Endodermal cell (in vitro differentiated cells): ENCODE data around the gene ZNF814. TPM values are rescaled to one million over a fixed set of nuclear protein-coding genes. Genes with fewer than 3 reads are reported as not detected.
"Not testable (repeated sequence)": the region's sequence is repeated elsewhere in the genome, so short reads cannot be mapped to it uniquely, and the experiment has no call there.

ENCODE experiments used
- DNase-seq: peaks from one replicate; pipeline ENCODE4 v3.0.0-alpha.2; 2017
- H3K27ac ChIP-seq: 2 replicates; pipeline ENCODE4 v1.5.1; 2013; ENCODE audit warnings: mild to moderate bottlenecking, low read depth, low read length, moderate library complexity
- H3K27me3 ChIP-seq: 2 replicates; pipeline ENCODE4 v1.6.1; 2013; ENCODE audit warnings: mild to moderate bottlenecking, low read length, moderate library complexity; ENCODE audit not compliant: insufficient read depth, control insufficient read depth, poor library complexity, severe bottlenecking
- H3K36me3 ChIP-seq: 2 replicates; pipeline ENCODE4 v1.7.0; 2013; ENCODE audit warnings: mild to moderate bottlenecking, low read length, moderate library complexity; ENCODE audit not compliant: control insufficient read depth, insufficient read depth
- H3K4me1 ChIP-seq: one replicate; pipeline ENCODE4 v1.7.0; 2013; ENCODE audit warnings: low read length; ENCODE audit not compliant: control insufficient read depth, insufficient read depth
- H3K4me3 ChIP-seq: 2 replicates; pipeline ENCODE4 v1.5.1; 2013; ENCODE audit warnings: mild to moderate bottlenecking, low read length, moderate library complexity
- H3K9ac ChIP-seq: 2 replicates; pipeline ENCODE4 v1.6.1; 2013; ENCODE audit warnings: mild to moderate bottlenecking, low read length, moderate library complexity; ENCODE audit not compliant: poor library complexity, severe bottlenecking; ENCODE audit errors: extremely low read depth
- H3K9me3 ChIP-seq: 2 replicates; pipeline ENCODE4 v1.6.1; 2013; ENCODE audit warnings: mild to moderate bottlenecking, low read length, moderate library complexity; ENCODE audit not compliant: control insufficient read depth
- H3K27ac Mint-ChIP-seq: 2 replicates; pipeline ENCODE4 v1.8.0; 2020; ENCODE audit warnings: mixed read lengths
- H3K27me3 Mint-ChIP-seq: 2 replicates; pipeline ENCODE4 v1.8.0; 2021; ENCODE audit warnings: mild to moderate bottlenecking, mixed read lengths; ENCODE audit not compliant: insufficient read depth
- H3K36me3 Mint-ChIP-seq: 2 replicates; pipeline ENCODE4 v1.8.0; 2020; ENCODE audit warnings: low read depth, mixed read lengths
- H3K4me1 Mint-ChIP-seq: 2 replicates; pipeline ENCODE4 v1.8.0; 2020; ENCODE audit warnings: mixed read lengths
- H3K4me3 Mint-ChIP-seq: 2 replicates; pipeline ENCODE4 v1.8.0; 2020; ENCODE audit warnings: mild to moderate bottlenecking, moderate library complexity, mixed read lengths
- H3K9me3 Mint-ChIP-seq: 2 replicates; pipeline ENCODE4 v1.8.0; 2020; ENCODE audit warnings: mild to moderate bottlenecking, mixed read lengths
- WGBS, 2 experiments: methylation state at CpG; one replicate each; pipeline versions ENCODE4 v1.1.5 to v1.1.7; 2013; ENCODE audit warnings: missing lambda C conversion rate in 2 of 2, mixed read lengths in 1 of 2; ENCODE audit not compliant: insufficient coverage in 1 of 2, insufficient read length in 1 of 2; 5-methylcytosine and 5-hydroxymethylcytosine counted together
- total RNA-seq, 2 donors: library from RNA; stranded (reverse); fragmentation: NEBNext Ultra II Directional in 1 of 2; extraction: Animal tissue kit (Norgen Biotek cat#: 25700) in 1 of 2; gene quantifications; 2 replicates in 1 of 2; 3 replicates in 1 of 2; pipeline ENCODE4 v1.2.1, GENCODE V29; 2021
- TF ChIP-seq, protein P1 (sequence below): fragments of 200-600 bp; sonication (generic); conservative IDR thresholded peaks from 2 replicates; pipeline ENCODE4 v1.5.0; 2021; ENCODE audit warnings: antibody characterized with exemption, mild to moderate bottlenecking

Gene ZNF814
- total RNA-seq, 2 donors from 2014 or later: 54.7 to 63.0 TPM

- no peaks in the 10 kb centered on the region for H3K9me3 ChIP-seq
- no peak overlapping the region for H3K9ac ChIP-seq
- H3K27me3 ChIP-seq: no peaks in the 10 kb centered on the region
- H3K27ac Mint-ChIP-seq: peak overlapping the region; percentile 95
- WGBS, 2 experiments: 92 to 93% methylated on average over 12 to 15 of the region's 17 CpGs
- DNase-seq: no peak
- H3K36me3 Mint-ChIP-seq: peaks cover 19% of the 10 kb centered on the region
- peak overlapping the region; percentile 96 for H3K4me3 ChIP-seq
- peak overlapping the region; percentile 95 for H3K4me3 Mint-ChIP-seq
- H3K4me1 Mint-ChIP-seq: peaks cover 40% of the 10 kb centered on the region
- no peaks in the 10 kb centered on the region for H3K9me3 Mint-ChIP-seq
- peaks cover 14% of the 10 kb centered on the region for H3K4me1 ChIP-seq
- no peak overlapping the region for H3K27ac ChIP-seq
- H3K27me3 Mint-ChIP-seq: no peaks in the 10 kb centered on the region
- TF ChIP-seq, protein P1, sequence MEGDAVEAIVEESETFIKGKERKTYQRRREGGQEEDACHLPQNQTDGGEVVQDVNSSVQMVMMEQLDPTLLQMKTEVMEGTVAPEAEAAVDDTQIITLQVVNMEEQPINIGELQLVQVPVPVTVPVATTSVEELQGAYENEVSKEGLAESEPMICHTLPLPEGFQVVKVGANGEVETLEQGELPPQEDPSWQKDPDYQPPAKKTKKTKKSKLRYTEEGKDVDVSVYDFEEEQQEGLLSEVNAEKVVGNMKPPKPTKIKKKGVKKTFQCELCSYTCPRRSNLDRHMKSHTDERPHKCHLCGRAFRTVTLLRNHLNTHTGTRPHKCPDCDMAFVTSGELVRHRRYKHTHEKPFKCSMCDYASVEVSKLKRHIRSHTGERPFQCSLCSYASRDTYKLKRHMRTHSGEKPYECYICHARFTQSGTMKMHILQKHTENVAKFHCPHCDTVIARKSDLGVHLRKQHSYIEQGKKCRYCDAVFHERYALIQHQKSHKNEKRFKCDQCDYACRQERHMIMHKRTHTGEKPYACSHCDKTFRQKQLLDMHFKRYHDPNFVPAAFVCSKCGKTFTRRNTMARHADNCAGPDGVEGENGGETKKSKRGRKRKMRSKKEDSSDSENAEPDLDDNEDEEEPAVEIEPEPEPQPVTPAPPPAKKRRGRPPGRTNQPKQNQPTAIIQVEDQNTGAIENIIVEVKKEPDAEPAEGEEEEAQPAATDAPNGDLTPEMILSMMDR: no peak
- H3K36me3 ChIP-seq: peaks cover 15% of the 10 kb centered on the region
These were observed 73.4 kb downstream of the ZNF814 start for GRCh38 chr19:57815247-57816075.

GRCh38 chr19:57814505-57815246 lies 74.2 kb downstream of the ZNF814 start, which contains the start of gene ZNF552:
Gene ZNF552, minus strand, starts transcription at chr19:57814913. Its CDS starts 170 bp downstream, at chr19:57814743.
- Histone ChIP-seq H3K4me3 (peak within 1 kb of the TSS; percentile 96), H3K9ac (peak within 1 kb of the TSS; percentile 88), H3K36me3 (peaks cover 22% of the 10 kb centered on the region), H3K4me1 (peaks cover 14% of the 10 kb centered on the region), H3K27ac (no peak within 1 kb of the TSS), H3K9me3 (no peaks in the 10 kb centered on the region), H3K27me3 (no peaks in the 10 kb centered on the region)
- WGBS, 2 experiments: 2 to 4% methylated on average over 40 to 50 of the region's 50 CpGs
- Mint-ChIP-seq H3K27me3 (no peaks in the 10 kb centered on the region), H3K36me3 (peaks cover 27% of the 10 kb centered on the region), H3K9me3 (no peaks in the 10 kb centered on the region), H3K4me3 (peak within 1 kb of the TSS; percentile 95), H3K4me1 (peaks cover 42% of the 10 kb centered on the region), H3K27ac (peak within 1 kb of the TSS; percentile 95)
- peak; percentile 94 for DNase-seq
- TF ChIP-seq, protein P1: peak; percentile 40

DNA sequence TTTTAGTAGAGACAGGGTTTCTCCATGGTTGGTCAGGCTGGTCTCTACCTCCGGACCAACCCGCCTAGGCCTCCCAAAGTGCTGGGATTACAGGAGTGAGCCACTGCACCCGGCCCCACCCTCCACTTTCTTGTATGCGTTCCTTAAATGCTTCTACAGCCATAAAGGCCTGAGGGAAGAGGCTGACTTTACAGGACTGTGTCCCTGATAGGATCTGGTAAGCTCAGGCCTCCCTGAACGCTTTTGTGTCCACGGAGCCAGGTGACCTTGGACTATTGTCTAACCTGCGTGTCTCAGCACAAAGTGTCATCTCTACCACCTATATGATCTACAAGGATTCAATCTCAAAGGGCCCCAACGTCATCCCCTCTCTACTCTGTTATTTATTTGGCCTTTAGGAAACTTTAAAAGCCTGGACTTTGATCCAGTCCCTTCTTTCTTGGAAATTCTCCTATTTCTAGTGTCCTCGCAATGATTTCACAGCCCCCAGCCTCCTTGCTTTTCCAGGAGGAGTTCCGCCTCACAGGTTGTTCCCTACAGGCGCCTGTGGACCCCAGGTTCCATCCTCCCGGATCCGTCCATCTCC lies 74.8 kb downstream of the ZNF814 start:
- Histone ChIP-seq H3K9me3 (no peaks in the 10 kb centered on the region), H3K9ac (peak overlapping the region; percentile 88), H3K4me1 (peaks cover 14% of the 10 kb centered on the region), H3K27ac (no peak overlapping the region), H3K27me3 (no peaks in the 10 kb centered on the region), H3K4me3 (peak overlapping the region; percentile 96), H3K36me3 (peaks cover 28% of the 10 kb centered on the region)
- WGBS, 2 experiments: 23 to 32% methylated on average over 9 to 13 of the region's 13 CpGs
- H3K27ac Mint-ChIP-seq: peak overlapping the region; percentile 95
- peak overlapping the region; percentile 95 for H3K4me3 Mint-ChIP-seq
- H3K4me1 Mint-ChIP-seq: peaks cover 45% of the 10 kb centered on the region
- DNase-seq: no peak
- TF ChIP-seq, protein P1: no peak
- no peaks in the 10 kb centered on the region for H3K27me3 Mint-ChIP-seq
- no peaks in the 10 kb centered on the region for H3K9me3 Mint-ChIP-seq
- H3K36me3 Mint-ChIP-seq: peaks cover 33% of the 10 kb centered on the region

GRCh38 chr19:57812975-57813820 lies 75.6 kb downstream of the ZNF814 start:
- WGBS, 2 experiments: 90 to 92% methylated on average over 4 to 10 of the region's 13 CpGs
- not testable (repeated sequence) for H3K27ac ChIP-seq, H3K9me3 Mint-ChIP-seq, H3K9me3 ChIP-seq, H3K9ac ChIP-seq, H3K27me3 ChIP-seq, H3K27me3 Mint-ChIP-seq, DNase-seq, H3K27ac Mint-ChIP-seq
- peak overlapping the region; percentile 95 for H3K4me3 Mint-ChIP-seq
- peaks cover 10% of the 10 kb centered on the region for H3K4me1 ChIP-seq
- peaks cover 40% of the 10 kb centered on the region for H3K36me3 Mint-ChIP-seq
- H3K36me3 ChIP-seq: peaks cover 35% of the 10 kb centered on the region
- H3K4me3 ChIP-seq: peak overlapping the region; percentile 96
- H3K4me1 Mint-ChIP-seq: peaks cover 41% of the 10 kb centered on the region
